B cell (primary cell): ENCODE data around the gene PIM1.

Source experiments
- EZH2 ChIP-seq: IDR thresholded peaks from 2 replicates; pipeline ENCODE4 v1.6.1; 2012; ENCODE audit warnings: borderline replicate concordance, low read depth, mild to moderate bottlenecking, moderate library complexity, low read length; ENCODE audit not compliant: insufficient read depth, poor library complexity, severe bottlenecking
- TF ChIP-seq, protein P1 (sequence below): fragments of 200-600 bp; IDR thresholded peaks from one replicate; pipeline ENCODE4 v1.8.0; 2022; ENCODE audit warnings: antibody characterized with exemption, mild to moderate bottlenecking

GRCh38 chr6:37121556-37121955 is 48.4 kb upstream of the PIM1 start:
- TF ChIP-seq, protein P1, sequence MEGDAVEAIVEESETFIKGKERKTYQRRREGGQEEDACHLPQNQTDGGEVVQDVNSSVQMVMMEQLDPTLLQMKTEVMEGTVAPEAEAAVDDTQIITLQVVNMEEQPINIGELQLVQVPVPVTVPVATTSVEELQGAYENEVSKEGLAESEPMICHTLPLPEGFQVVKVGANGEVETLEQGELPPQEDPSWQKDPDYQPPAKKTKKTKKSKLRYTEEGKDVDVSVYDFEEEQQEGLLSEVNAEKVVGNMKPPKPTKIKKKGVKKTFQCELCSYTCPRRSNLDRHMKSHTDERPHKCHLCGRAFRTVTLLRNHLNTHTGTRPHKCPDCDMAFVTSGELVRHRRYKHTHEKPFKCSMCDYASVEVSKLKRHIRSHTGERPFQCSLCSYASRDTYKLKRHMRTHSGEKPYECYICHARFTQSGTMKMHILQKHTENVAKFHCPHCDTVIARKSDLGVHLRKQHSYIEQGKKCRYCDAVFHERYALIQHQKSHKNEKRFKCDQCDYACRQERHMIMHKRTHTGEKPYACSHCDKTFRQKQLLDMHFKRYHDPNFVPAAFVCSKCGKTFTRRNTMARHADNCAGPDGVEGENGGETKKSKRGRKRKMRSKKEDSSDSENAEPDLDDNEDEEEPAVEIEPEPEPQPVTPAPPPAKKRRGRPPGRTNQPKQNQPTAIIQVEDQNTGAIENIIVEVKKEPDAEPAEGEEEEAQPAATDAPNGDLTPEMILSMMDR: no peak
- TF ChIP-seq EZH2: no peak
